ENCODE measurements around the gene GP5. TPM values are rescaled to one million over a fixed set of nuclear protein-coding genes. Genes with fewer than 3 reads are reported as not detected.

The GP5 gene
- total and polyA plus RNA-seq, 2 of the 13 experiments (the other 11 are each of a cell fraction or from before 2014, with no cell fraction given): not detected

DNA sequence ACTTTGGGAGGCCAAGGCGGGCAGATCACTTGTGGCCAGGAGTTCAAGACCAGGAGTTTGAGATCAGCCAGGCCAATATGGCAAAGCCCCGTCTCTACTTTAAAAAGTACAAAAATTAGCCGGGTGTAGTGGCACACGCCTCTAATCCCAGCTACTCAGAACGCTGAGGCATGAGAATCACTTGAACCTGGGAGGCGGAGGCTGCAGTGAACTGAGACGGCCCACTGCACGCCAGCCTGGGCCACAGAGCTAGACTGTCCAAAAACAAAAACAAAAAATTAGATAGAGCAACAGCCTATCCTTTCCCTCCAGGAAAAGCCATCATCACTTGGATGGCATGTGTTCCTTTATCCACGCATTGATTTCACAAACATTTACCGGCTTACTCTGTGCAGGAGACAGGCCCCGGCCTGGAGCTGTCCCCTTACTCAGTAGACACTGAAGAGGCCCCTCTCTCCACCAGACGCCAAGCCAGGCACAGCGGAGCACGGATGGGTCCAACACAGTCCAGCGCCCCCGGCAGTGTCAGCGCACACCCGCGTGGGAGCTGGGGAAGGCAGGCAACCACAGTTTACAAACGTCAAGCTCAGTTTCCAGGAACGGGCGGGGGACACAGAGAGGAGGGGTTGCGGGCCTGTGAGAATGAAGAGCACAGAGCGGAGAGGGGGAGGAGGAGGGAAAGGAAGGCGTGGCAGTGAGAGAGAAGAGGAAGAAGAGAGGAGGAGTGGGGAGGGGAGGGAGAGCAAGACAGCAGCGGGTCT, 3.1 kb downstream of the GP5 start (continued):
- TF ChIP-seq, protein P1, sequence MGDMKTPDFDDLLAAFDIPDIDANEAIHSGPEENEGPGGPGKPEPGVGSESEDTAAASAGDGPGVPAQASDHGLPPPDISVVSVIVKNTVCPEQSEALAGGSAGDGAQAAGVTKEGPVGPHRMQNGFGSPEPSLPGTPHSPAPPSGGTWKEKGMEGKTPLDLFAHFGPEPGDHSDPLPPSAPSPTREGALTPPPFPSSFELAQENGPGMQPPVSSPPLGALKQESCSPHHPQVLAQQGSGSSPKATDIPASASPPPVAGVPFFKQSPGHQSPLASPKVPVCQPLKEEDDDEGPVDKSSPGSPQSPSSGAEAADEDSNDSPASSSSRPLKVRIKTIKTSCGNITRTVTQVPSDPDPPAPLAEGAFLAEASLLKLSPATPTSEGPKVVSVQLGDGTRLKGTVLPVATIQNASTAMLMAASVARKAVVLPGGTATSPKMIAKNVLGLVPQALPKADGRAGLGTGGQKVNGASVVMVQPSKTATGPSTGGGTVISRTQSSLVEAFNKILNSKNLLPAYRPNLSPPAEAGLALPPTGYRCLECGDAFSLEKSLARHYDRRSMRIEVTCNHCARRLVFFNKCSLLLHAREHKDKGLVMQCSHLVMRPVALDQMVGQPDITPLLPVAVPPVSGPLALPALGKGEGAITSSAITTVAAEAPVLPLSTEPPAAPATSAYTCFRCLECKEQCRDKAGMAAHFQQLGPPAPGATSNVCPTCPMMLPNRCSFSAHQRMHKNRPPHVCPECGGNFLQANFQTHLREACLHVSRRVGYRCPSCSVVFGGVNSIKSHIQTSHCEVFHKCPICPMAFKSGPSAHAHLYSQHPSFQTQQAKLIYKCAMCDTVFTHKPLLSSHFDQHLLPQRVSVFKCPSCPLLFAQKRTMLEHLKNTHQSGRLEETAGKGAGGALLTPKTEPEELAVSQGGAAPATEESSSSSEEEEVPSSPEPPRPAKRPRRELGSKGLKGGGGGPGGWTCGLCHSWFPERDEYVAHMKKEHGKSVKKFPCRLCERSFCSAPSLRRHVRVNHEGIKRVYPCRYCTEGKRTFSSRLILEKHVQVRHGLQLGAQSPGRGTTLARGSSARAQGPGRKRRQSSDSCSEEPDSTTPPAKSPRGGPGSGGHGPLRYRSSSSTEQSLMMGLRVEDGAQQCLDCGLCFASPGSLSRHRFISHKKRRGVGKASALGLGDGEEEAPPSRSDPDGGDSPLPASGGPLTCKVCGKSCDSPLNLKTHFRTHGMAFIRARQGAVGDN (CRISPR knock-in tag; IDR thresholded peaks at IDR 0.05): peak; percentile 62
- TF ChIP-seq HNF4G (IDR thresholded peaks at IDR 0.05; ENCODE audit: borderline replicate concordance, low read depth, low read length): no peak
- no peak for TF ChIP-seq HNF4G (CRISPR knock-in tag; IDR thresholded peaks at IDR 0.05; ENCODE audit: borderline replicate concordance, low read depth)
- TF ChIP-seq, protein P2, sequence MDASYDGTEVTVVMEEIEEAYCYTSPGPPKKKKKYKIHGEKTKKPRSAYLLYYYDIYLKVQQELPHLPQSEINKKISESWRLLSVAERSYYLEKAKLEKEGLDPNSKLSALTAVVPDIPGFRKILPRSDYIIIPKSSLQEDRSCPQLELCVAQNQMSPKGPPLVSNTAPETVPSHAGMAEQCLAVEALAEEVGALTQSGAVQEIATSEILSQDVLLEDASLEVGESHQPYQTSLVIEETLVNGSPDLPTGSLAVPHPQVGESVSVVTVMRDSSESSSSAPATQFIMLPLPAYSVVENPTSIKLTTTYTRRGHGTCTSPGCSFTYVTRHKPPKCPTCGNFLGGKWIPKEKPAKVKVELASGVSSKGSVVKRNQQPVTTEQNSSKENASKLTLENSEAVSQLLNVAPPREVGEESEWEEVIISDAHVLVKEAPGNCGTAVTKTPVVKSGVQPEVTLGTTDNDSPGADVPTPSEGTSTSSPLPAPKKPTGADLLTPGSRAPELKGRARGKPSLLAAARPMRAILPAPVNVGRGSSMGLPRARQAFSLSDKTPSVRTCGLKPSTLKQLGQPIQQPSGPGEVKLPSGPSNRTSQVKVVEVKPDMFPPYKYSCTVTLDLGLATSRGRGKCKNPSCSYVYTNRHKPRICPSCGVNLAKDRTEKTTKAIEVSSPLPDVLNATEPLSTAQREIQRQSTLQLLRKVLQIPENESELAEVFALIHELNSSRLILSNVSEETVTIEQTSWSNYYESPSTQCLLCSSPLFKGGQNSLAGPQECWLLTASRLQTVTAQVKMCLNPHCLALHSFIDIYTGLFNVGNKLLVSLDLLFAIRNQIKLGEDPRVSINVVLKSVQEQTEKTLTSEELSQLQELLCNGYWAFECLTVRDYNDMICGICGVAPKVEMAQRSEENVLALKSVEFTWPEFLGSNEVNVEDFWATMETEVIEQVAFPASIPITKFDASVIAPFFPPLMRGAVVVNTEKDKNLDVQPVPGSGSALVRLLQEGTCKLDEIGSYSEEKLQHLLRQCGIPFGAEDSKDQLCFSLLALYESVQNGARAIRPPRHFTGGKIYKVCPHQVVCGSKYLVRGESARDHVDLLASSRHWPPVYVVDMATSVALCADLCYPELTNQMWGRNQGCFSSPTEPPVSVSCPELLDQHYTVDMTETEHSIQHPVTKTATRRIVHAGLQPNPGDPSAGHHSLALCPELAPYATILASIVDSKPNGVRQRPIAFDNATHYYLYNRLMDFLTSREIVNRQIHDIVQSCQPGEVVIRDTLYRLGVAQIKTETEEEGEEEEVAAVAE (CRISPR knock-in tag; IDR thresholded peaks at IDR 0.05; ENCODE audit: borderline replicate concordance): no peak
- no peak for TF ChIP-seq ZNF256 (CRISPR knock-in tag; conservative IDR thresholded peaks at IDR 0.05)
- TF ChIP-seq ZNF264 (CRISPR knock-in tag; IDR thresholded peaks at IDR 0.05): no peak
- peak; percentile 40; the same call in 1 of the 2 replicates for TF ChIP-seq ZNF891 (CRISPR knock-in tag; IDR thresholded peaks at IDR 0.05)
- TF ChIP-seq TCF12 (IDR thresholded peaks at IDR 0.05): no peak
- TF ChIP-seq TCF12 (CRISPR knock-in tag; IDR thresholded peaks at IDR 0.05): 0 out of 2 replicates have a peak, but pooled peaks have one; percentile 35
- no peak for TF ChIP-seq DR1 (CRISPR knock-in tag; IDR thresholded peaks at IDR 0.05)
- no peak for TF ChIP-seq FLYWCH1 (CRISPR knock-in tag; IDR thresholded peaks at IDR 0.05)
- TF ChIP-seq ZNF781 (CRISPR knock-in tag; IDR thresholded peaks at IDR 0.05; ENCODE audit: borderline replicate concordance, not compliant biosample characterization): no peak
- TF ChIP-seq, protein P3, sequence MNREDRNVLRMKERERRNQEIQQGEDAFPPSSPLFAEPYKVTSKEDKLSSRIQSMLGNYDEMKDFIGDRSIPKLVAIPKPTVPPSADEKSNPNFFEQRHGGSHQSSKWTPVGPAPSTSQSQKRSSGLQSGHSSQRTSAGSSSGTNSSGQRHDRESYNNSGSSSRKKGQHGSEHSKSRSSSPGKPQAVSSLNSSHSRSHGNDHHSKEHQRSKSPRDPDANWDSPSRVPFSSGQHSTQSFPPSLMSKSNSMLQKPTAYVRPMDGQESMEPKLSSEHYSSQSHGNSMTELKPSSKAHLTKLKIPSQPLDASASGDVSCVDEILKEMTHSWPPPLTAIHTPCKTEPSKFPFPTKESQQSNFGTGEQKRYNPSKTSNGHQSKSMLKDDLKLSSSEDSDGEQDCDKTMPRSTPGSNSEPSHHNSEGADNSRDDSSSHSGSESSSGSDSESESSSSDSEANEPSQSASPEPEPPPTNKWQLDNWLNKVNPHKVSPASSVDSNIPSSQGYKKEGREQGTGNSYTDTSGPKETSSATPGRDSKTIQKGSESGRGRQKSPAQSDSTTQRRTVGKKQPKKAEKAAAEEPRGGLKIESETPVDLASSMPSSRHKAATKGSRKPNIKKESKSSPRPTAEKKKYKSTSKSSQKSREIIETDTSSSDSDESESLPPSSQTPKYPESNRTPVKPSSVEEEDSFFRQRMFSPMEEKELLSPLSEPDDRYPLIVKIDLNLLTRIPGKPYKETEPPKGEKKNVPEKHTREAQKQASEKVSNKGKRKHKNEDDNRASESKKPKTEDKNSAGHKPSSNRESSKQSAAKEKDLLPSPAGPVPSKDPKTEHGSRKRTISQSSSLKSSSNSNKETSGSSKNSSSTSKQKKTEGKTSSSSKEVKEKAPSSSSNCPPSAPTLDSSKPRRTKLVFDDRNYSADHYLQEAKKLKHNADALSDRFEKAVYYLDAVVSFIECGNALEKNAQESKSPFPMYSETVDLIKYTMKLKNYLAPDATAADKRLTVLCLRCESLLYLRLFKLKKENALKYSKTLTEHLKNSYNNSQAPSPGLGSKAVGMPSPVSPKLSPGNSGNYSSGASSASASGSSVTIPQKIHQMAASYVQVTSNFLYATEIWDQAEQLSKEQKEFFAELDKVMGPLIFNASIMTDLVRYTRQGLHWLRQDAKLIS (CRISPR knock-in tag; IDR thresholded peaks at IDR 0.05): no peak
- TF ChIP-seq JUN (CRISPR knock-in tag; IDR thresholded peaks at IDR 0.05): no peak
- TF ChIP-seq SUZ12 (IDR thresholded peaks at IDR 0.05; ENCODE audit: low read depth, low read length): no peak
- no peak for TF ChIP-seq CBFB (CRISPR knock-in tag; IDR thresholded peaks at IDR 0.05)
- TF ChIP-seq ZC3H4 (CRISPR knock-in tag; IDR thresholded peaks at IDR 0.05; ENCODE audit: borderline replicate concordance): no peak
